NCI-H82 (cell line): ENCODE results near the gene PRRX2.

ENCODE experiments used
- DNase-seq: peaks from one replicate; lab custom pipeline; 2025; lab: John Stamatoyannopoulos, UW

PRRX2 gene

DNA sequence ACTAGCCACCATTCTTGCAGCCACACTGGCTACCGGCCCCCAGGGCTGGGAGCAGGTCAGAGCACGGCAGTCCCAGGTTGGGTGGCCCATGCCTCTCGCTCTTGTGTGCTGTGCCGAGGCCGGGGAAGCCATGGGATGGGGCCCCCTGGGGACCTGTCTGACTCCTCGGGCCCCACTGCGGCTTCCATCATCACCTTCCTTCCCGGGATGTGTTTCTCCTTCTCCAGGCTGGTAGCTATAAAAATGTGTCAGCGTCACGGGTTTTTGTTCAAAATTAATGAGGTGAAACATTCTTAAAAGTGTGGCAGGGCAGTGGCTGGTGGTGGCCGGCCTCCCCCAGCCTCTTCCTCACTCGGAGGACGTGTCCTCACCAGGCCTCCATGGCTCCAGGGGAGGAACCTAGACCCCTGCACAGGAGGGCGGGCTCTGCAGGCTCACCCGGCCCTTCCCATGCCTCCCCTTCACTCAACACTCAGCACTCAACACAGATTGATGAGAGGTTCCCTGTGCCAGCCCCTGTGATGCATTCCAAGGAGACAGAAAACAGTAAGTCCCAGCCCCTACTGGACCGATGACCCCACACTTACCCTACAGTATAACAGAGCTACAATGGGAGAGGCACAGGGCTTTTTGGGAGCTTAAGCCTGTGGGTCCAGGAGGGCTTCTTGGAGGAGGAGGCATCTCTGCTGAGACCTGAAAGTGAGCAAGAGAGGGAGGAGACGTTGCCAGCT lies 44.2 kb downstream of the PRRX2 start:
- no peak for DNase-seq

GRCh38 chr9:129710169-129710453 lies 44.7 kb downstream of the PRRX2 start:
- DNase-seq = no peak

GRCh38 chr9:129712634-129713401 lies 47.4 kb downstream of the PRRX2 start:
- peak; percentile 16 for DNase-seq

DNA sequence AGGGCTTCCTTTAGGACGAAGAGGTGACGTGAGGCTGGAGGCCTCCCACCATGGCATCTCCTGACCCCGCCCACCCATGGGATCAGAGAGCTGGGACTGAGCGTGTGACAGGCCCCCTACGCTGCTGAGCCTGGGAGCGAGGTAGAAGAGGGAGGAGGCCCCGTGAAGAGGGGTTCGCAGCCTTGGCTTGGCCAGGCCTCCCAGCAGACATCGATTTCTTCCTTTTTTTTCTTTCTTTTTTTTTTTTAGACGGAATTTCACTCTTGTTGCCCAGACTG lies 47.9 kb downstream of the PRRX2 start:
- no peak for DNase-seq

- DNase-seq = no peak
Observed at GRCh38 chr9:129714511-129715061, 49.1 kb downstream of the PRRX2 start.

- DNase-seq = no peak
Observed at GRCh38 chr9:129716091-129716490, 50.6 kb downstream of the PRRX2 start.

- DNase-seq = no peak
Observed at GRCh38 chr9:129717991-129718390, 52.5 kb downstream of the PRRX2 start.

GRCh38 chr9:129718647-129719046 lies 53.2 kb downstream of the PRRX2 start:
- DNase-seq = no peak

- no peak for DNase-seq
Observed at GRCh38 chr9:129719135-129719534, 53.7 kb downstream of the PRRX2 start.

DNA sequence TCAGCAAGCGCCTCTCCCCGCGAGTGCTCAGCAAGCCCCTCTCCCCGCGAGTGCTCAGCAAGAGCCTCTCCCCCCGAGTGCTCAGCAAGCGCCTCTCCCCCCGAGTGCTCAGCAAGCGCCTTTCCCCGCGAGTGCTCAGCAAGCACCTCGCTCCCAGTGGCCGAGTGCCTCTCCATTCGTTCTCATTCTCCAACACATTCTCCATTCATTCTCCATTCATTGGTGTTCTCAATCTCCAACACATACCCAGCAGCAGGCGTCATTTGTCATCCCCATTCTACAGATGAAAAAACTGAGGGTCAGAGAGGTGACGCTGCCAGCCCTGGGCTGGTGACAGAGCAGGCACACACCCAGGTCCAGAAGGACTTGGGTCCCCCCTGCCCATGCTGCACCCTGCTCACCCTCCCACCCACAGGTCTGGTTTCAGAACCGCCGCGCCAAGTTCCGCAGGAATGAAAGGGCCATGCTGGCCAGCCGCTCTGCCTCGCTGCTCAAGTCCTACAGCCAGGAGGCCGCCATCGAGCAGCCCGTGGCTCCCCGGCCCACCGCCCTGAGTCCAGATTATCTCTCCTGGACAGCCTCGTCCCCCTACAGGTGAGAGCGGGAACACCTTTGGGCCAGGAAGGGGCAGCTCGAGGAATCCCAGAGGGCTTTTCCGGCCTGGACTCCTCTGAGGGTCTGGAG lies 54.9 kb downstream of the PRRX2 start:
- peak; percentile 31 for DNase-seq

DNA sequence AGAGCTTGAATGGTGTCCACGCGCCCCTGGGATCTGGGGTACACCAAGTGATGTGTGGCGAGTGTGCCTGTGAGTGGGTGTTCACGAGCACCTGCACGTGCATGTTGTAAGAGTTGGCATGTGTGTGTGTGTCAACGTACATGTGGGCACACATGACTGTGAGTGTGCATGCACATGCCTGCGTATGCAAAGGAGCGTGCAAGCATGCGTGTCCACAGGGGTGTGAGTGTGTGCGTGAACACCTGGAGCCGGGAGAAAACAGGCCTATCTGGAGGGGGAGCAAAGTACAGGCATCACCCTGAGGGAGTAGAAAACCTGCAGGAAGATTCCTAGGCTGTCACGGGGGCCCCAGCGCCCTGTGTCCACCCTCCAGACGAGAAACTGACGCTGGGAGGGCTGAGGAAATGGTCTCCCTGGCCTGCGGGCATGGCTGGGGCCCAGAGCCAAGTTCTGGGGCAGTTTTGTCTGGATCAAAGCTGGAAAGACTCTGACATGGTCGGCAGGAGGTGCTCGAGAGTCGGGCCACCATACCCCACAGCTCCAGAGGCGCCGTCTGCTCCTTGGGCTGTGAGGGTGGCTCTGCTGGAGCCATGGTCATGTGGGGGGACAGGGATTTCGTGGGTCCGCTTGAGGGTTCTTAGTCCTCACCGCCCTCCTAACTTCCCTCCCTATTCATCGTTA lies 55.6 kb downstream of the PRRX2 start:
- DNase-seq = peak; percentile 46

- DNase-seq = no peak
Observed at GRCh38 chr9:129722913-129723312, 57.5 kb downstream of the PRRX2 start.

GRCh38 chr9:129724456-129725190 lies 59.2 kb downstream of the PRRX2 start:
- no peak for DNase-seq

- no peak for DNase-seq
Observed at GRCh38 chr9:129725795-129726251, 60.4 kb downstream of the PRRX2 start.

- peak; percentile 80 for DNase-seq
Observed at GRCh38 chr9:129726322-129727160, 61.1 kb downstream of the PRRX2 start.

GRCh38 chr9:129728744-129729143 lies 63.3 kb downstream of the PRRX2 start:
- no peak for DNase-seq

DNA sequence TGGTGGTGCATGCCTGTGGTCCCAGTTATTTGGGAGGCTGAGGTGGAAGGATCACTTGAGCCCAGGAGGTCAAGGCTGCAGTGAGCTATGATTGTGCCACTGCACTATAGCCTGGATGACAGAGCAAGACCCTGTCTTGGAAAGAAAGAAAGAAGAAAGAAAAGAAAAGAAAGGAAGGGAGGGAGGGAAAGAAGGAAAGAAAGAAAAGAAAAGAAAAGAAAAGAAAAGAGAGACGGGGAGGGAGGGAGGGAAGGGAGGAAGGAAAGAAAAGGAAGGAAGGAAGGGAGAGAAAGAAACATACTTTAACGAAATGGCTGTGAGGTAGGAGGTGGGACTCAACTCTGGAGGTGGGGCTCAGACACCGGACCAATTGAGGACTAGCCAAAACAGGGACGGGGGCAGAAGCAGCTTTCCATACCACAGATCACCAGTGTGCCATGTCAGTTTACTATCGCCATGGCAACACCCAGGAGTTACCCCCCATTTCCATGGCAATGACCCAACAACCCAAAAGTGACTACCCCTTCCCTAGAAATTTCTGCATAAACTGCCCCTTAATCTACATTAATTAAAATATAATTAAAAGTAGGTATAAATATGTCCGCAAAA lies 66.1 kb downstream of the PRRX2 start:
- no peak for DNase-seq

GRCh38 chr9:129732100-129732499 lies 66.7 kb downstream of the PRRX2 start:
- DNase-seq = no peak

DNA sequence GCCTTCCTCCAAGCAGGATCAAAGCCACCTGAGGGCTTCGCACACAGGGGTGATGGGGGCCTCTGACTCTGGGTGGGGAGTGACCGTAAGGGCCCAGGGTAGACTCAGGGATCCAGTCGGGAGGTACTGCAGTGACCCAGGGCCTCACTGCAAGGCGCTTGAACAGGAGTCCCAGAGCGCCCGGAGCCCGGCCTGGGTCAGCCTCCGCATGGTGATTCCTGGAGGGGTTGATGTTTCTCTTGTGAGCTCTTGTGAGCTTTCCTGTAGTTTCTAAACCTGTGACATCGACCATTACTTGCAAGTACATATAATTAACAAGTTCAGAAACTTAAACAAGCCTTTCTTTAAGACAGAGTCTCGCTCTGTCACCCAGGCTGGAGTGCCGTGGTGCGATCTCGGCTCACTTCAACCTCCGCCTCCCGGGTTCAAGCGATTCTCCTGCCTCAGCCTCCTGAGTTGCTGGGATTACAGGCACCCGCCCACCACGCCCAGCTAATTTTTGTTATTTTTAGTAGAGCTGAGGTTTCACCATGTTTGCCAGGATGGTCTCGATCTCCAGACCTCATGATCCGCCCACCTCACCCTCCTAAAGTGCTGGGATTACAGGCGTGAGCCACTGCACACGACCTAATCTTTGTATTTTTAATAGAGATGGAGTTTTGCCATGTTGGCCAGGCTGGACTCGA lies 67.6 kb downstream of the PRRX2 start:
- no peak for DNase-seq

DNA sequence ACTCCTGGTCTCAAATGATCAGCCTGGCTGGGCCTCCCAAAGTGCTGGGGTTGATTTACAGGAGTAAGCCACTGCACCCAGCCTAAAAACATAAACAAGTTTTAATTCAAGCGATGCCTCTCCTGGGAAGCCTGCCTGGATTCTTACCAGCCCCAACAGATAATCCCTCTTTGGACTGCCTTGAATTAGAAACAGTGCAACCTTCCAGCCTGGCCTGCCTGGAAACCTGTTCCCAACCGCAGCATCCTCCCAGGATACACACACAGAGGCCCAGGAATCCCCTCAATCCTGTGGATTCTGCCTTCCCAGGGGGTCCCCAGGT lies 68.1 kb downstream of the PRRX2 start:
- DNase-seq = no peak
